GM23248 (cell line): Measurements from ENCODE around the gene POLG2.

ENCODE experiments used
- EZH2 ChIP-seq: fragments of 200-600 bp; sonication (generic); IDR thresholded peaks from 2 replicates; pipeline ENCODE4 v1.6.1; 2018; ENCODE audit warnings: antibody characterized with exemption, mild to moderate bottlenecking; ENCODE audit not compliant: insufficient read depth, poor library complexity, severe bottlenecking
- EZH2phosphoT487 ChIP-seq: fragments of 200-600 bp; sonication (generic); IDR thresholded peaks from 2 replicates; pipeline ENCODE4 v1.6.1; 2018; ENCODE audit warnings: antibody characterized with exemption, moderate library complexity, mild to moderate bottlenecking, low read depth; ENCODE audit not compliant: insufficient read depth

DNA sequence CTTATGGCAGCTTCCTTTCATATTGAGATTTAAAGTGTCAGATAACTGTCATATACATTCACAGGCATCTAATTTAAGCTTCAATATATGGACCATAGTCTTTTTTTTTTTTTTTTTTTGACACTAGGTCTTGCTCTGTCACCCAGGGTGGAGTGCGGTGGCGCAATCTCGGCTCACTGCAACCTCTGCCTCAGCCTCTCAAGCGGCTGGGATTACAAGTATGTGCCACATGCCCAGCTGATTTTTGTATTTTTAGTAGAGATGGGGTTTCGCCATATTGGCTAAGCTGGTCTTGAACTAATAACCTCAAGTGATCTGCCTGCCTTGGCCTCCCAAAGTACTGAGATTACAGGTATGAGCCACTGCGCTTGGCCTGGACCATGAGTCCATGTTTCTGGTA, 23.5 kb upstream of the POLG2 start:
- TF ChIP-seq EZH2, result no peak
- TF ChIP-seq EZH2phosphoT487, result no peak
